Upper lobe of left lung (tissue), 6 donors: ENCODE measurements around the gene CPAMD8. TPM values are rescaled to one million over a fixed set of nuclear protein-coding genes. Genes with fewer than 3 reads are reported as not detected.

Source experiments
- ATAC-seq, 2 donors: fragments of 200-7000 bp; cut with Tn5 transposase; one replicate each; pipeline ENCODE4 v1.9.1; 2022; ENCODE audit warnings: mild to moderate bottlenecking in 2 of 2, moderate library complexity in 2 of 2; ENCODE audit not compliant: low FRiP score in 2 of 2
- DNase-seq, 2 donors: peaks; one replicate each; pipeline ENCODE4 v3.0.0-alpha.2; 2019 to 2020
- H3K27ac ChIP-seq, 4 donors: fragments of 200-600 bp; sonication (generic); one replicate each; pipeline ENCODE4 v1.5.1; 2016 to 2019
- H3K27me3 ChIP-seq, 4 donors: fragments of 200-600 bp; sonication (generic); one replicate each; pipeline ENCODE4 v1.5.1; 2017 to 2019
- H3K36me3 ChIP-seq, 4 donors: fragments of 200-600 bp; sonication (generic); one replicate each; pipeline ENCODE4 v1.5.1; 2016 to 2019
- H3K4me1 ChIP-seq, 4 donors: fragments of 200-600 bp; sonication (generic); one replicate each; pipeline ENCODE4 v1.5.1; 2018 to 2019
- H3K4me3 ChIP-seq, 4 donors: fragments of 200-600 bp; sonication (generic); one replicate each; pipeline ENCODE4 v1.5.1; 2017 to 2019; ENCODE audit warnings: mild to moderate bottlenecking in 2 of 4, moderate library complexity in 1 of 4
- H3K9me3 ChIP-seq, 4 donors: fragments of 200-600 bp; sonication (generic); one replicate each; pipeline ENCODE4 v1.5.1; 2018 to 2019
- CTCF ChIP-seq, 6 experiments: fragments of 450-650 bp in 4 of 6; fragments of 200-600 bp in 2 of 6; sonication (generic) in 2 of 6; IDR thresholded peaks; one replicate each; pipeline ENCODE4 v1.5.1; 2016 to 2019; ENCODE audit warnings: antibody characterized with exemption in 6 of 6
- EP300 ChIP-seq, 4 donors: sonication (generic); formaldehyde crosslinking; IDR thresholded peaks; one replicate each; pipeline ENCODE4 v1.5.1; 2017; ENCODE audit warnings: antibody characterized with exemption in 4 of 4, control low read depth in 2 of 4
- POLR2A ChIP-seq, 4 donors: fragments of 450-650 bp; IDR thresholded peaks; one replicate each; pipeline ENCODE4 v1.5.1; 2016 to 2017; ENCODE audit warnings: antibody characterized with exemption in 4 of 4, mild to moderate bottlenecking in 2 of 4
- POLR2AphosphoS5 ChIP-seq, 2 donors: sonication (generic); formaldehyde crosslinking; IDR thresholded peaks; one replicate each; pipeline ENCODE4 v1.5.1; 2017; ENCODE audit warnings: antibody characterized with exemption in 2 of 2
- WGBS, 2 donors: methylation state at CpG; one replicate each; pipeline ENCODE4 v1.1.5; 2017 to 2018; 5-methylcytosine and 5-hydroxymethylcytosine counted together
- total RNA-seq, 6 donors: library from RNA; depleted of rRNA in 4 of 6; stranded (reverse); fragments of >200 nt in 4 of 6; gene quantifications; one replicate each; pipeline versions ENCODE4 v1.1.0 to v1.2.1, GENCODE V29; 2016 to 2021
- donor health status: DM: no; HTN: no; CAD: no; lungs with moderate emphysema.
- donor health status: DM: no; HTN: yes; CAD: no; lungs with severe emphysema.

CPAMD8 gene
- total RNA-seq, 6 donors from 2014 or later = 35.8 to 262 (median 61.1) TPM

GRCh38 chr19:16892436-16892835, 134.2 kb downstream of the CPAMD8 start:
- Histone ChIP-seq H3K27me3 (no peaks in the 10 kb centered on the region), H3K4me3 (no peak overlapping the region), H3K4me1 (peaks cover 15 to 70% (median 39%) of the 10 kb centered on the region in 4 donors), H3K9me3 (no peaks in the 10 kb centered on the region), H3K36me3 (peaks cover 0 to 17% (median 0%) of the 10 kb centered on the region in 4 donors), H3K27ac (peak overlapping the region in 3 of 4 donors; percentile 67 to 96 (median 91))
- no peak for DNase-seq
- TF ChIP-seq CTCF (IDR thresholded peaks at IDR 0.05) (no peak), EP300 (IDR thresholded peaks at IDR 0.05) (no peak), POLR2AphosphoS5 (IDR thresholded peaks at IDR 0.05) (peak in 1 of 2 donors; percentile 12), POLR2A (IDR thresholded peaks at IDR 0.05) (no peak)
- 60 to 62% methylated on average over 3 of the region's 4 CpGs for WGBS, 2 donors
- ATAC-seq = no peak

GRCh38 chr19:16891696-16892382, 134.8 kb downstream of the CPAMD8 start:
- H3K27ac ChIP-seq = peak overlapping the region in 3 of 4 donors; percentile 67 to 96 (median 91)

GRCh38 chr19:16890461-16891184, 136.0 kb downstream of the CPAMD8 start:
- Histone ChIP-seq H3K36me3 (peaks cover 0 to 17% (median 0%) of the 10 kb centered on the region in 4 donors), H3K4me1 (peaks cover 27 to 71% (median 41%) of the 10 kb centered on the region in 4 donors), H3K4me3 (peak overlapping the region in 2 of 4 donors; percentile 39 to 49), H3K27me3 (no peaks in the 10 kb centered on the region), H3K27ac (peak overlapping the region; percentile 86 to 96 (median 92)), H3K9me3 (no peaks in the 10 kb centered on the region)
- no peak for DNase-seq
- no peak for ATAC-seq
- TF ChIP-seq EP300 (IDR thresholded peaks at IDR 0.05) (no peak), POLR2AphosphoS5 (IDR thresholded peaks at IDR 0.05) (no peak), CTCF (IDR thresholded peaks at IDR 0.05) (no peak), POLR2A (IDR thresholded peaks at IDR 0.05) (no peak)
- WGBS, 2 donors = 88 to 94% methylated on average over 20 to 24 of the region's 24 CpGs

More at GRCh38 chr19:16891696-16892382, 134.8 kb downstream of the CPAMD8 start:
- DNase-seq (no peak), ATAC-seq (no peak)
- Histone ChIP-seq H3K4me3 (no peak overlapping the region), H3K9me3 (no peaks in the 10 kb centered on the region), H3K36me3 (peaks cover 0 to 17% (median 0%) of the 10 kb centered on the region in 4 donors), H3K27me3 (no peaks in the 10 kb centered on the region), H3K4me1 (peaks cover 21 to 76% (median 44%) of the 10 kb centered on the region in 4 donors)
- WGBS, 2 donors = 85 to 97% methylated on average over 9 to 12 of the region's 12 CpGs
- TF ChIP-seq CTCF (IDR thresholded peaks at IDR 0.05) (no peak), POLR2A (IDR thresholded peaks at IDR 0.05) (no peak), EP300 (IDR thresholded peaks at IDR 0.05) (no peak), POLR2AphosphoS5 (IDR thresholded peaks at IDR 0.05) (no peak)

GRCh38 chr19:16889883-16890460, 136.6 kb downstream of the CPAMD8 start:
- Histone ChIP-seq H3K4me3 (peak overlapping the region in 3 of 4 donors; percentile 39 to 49 (median 40)), H3K36me3 (peaks cover 0 to 17% (median 0%) of the 10 kb centered on the region in 4 donors), H3K27me3 (no peaks in the 10 kb centered on the region), H3K9me3 (no peaks in the 10 kb centered on the region), H3K4me1 (peaks cover 30 to 72% (median 41%) of the 10 kb centered on the region in 4 donors), H3K27ac (peak overlapping the region; percentile 86 to 96 (median 92))
- peak in 1 of 2 donors; percentile 83 for DNase-seq
- no peak for ATAC-seq
- peak in 1 of 2 donors; percentile 2 for TF ChIP-seq POLR2AphosphoS5 (IDR thresholded peaks at IDR 0.05)
- TF ChIP-seq POLR2A (IDR thresholded peaks at IDR 0.05) = no peak
- WGBS, 2 donors = 92 to 95% methylated on average over 36 to 39 of the region's 48 CpGs
